PC-9 (cell line): ENCODE data around the gene TTC27.

Source experiments
- CTCF ChIP-seq: fragments of 200-600 bp; sonication (generic); conservative IDR thresholded peaks from 2 replicates; pipeline ENCODE4 v1.6.1; 2017; ENCODE audit warnings: mixed run types, antibody characterized with exemption, mild to moderate bottlenecking, moderate library complexity
- EZH2 ChIP-seq: fragments of 200-600 bp; sonication (generic); IDR thresholded peaks from 2 replicates; pipeline ENCODE4 v1.8.0; 2017; ENCODE audit warnings: antibody characterized with exemption, low read depth

DNA sequence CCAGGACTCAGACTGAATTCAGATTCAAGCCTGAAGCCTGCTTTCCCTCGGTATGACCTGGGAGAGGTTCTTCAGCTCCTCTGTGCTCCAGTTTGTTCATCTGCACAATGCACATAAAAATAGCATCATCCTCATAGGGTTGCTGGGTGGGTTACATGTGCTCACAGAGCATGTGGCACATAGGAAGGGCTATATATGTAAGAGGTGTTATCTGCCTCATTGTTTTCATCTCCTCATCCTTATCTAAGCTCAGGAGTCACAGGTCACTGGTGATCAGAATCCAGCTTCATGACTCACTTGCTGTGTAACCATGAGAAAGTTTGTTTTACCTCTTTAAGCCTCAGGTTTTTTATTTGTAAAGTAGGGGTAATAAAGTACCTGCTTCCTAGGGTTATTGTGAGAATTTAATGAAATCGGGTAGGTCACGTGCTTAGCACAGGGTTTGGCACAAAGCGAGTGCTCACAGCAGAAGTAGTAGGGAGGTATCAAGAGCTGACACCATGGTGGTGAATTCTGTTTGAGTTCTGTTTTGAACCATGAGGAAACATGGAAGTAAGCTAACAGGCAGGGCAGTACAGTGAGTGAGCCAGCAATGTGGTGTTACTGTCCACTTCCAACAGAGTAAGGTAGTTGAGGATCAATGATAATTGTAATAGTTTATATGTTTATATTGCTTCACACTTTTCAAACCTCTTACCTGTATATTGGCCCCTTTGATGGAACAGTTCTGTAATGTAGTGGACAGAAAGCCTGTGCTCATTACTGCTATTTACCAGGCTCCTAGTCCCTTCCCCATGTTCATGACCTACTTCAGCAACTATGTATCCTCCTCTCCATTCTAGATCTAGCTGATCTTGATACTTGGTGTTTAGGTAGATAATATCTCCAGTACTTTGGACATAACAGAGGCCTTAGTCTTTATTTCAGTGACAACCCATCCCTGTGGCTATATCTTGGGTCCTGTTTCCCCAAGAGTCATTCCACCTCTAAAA, 177.6 kb downstream of the TTC27 start:
- no peak for TF ChIP-seq CTCF
- no peak for TF ChIP-seq EZH2
